Stimulated activated CD4-positive, alpha-beta T cell treated with anti-CD3 and anti-CD28 coated beads, Interleukin-1b, Interleukin-23, amount 100 ng/mL, for 1 hour (primary cell): ENCODE measurements around the gene OSBP2.

ENCODE experiments used
- DNase-seq, 2 donors: peaks; one replicate each; pipeline ENCODE4 v3.0.0-alpha.2; 2020; ENCODE audit warnings: low read depth in 2 of 2

The OSBP2 gene

GRCh38 chr22:30903876-30904460 lies 209.3 kb downstream of the OSBP2 start:
- DNase-seq: no peak

- no peak for DNase-seq
Observed at GRCh38 chr22:30905696-30906341, 211.1 kb downstream of the OSBP2 start.

DNA sequence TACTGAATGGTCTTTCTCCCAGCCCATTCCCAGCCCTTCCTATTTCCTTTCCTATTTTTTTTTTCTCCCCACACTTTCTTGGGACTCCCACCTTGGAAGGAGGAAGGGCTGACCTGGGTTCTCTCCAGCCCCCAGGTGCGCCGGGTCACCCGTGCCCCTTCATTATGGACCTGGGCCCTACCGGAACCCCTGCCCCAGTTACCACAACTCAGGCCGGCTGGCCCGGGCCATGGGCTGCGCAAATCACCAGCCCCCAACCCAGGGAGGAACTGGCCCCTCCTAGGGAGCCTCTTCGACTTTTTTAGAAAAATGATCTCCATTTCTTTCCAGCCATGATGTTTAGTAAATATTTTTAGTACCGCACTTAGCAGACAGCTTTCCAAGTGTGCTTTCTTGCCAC lies 211.7 kb downstream of the OSBP2 start:
- DNase-seq: no peak

- no peak for DNase-seq
Observed at GRCh38 chr22:30906946-30907345, 212.3 kb downstream of the OSBP2 start.

GRCh38 chr22:30908051-30908461 lies 213.4 kb downstream of the OSBP2 start:
- no peak for DNase-seq

- no peak for DNase-seq
Observed at GRCh38 chr22:30909306-30909705, 214.6 kb downstream of the OSBP2 start.

- no peak for DNase-seq
Observed at GRCh38 chr22:30910358-30910757, 215.7 kb downstream of the OSBP2 start.

GRCh38 chr22:30918761-30919160 lies 224.1 kb downstream of the OSBP2 start:
- no peak for DNase-seq

DNA sequence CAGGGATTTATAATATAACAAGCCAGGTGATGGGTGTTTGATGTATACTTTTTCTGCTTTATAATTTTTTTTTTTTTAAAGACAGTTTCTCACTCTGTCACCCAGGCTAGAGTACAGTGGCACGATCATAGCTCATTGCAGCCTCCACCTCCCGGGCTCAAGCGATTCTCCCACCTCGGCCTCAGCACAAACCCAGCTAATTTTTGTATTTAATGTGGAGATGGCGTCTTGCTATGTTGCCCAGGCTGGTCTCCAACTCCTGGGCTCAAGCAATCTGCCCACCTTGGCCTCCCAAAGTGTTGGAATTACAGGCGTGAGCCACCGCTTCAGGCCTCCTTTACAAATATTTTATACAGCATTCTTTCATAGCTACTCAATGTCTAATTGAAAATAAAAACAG lies 225.3 kb downstream of the OSBP2 start:
- DNase-seq: no peak

GRCh38 chr22:30920407-30920806 lies 225.7 kb downstream of the OSBP2 start:
- DNase-seq: peak; percentile 70 to 80

- no peak for DNase-seq
Observed at GRCh38 chr22:30921108-30921507, 226.4 kb downstream of the OSBP2 start.

- peak; percentile 53 to 58 for DNase-seq
Observed at GRCh38 chr22:30922151-30922611, 227.5 kb downstream of the OSBP2 start.

GRCh38 chr22:30923168-30923900 lies 228.7 kb downstream of the OSBP2 start:
- DNase-seq: no peak

- no peak for DNase-seq
Observed at GRCh38 chr22:30925667-30926066, 231.0 kb downstream of the OSBP2 start.

DNA sequence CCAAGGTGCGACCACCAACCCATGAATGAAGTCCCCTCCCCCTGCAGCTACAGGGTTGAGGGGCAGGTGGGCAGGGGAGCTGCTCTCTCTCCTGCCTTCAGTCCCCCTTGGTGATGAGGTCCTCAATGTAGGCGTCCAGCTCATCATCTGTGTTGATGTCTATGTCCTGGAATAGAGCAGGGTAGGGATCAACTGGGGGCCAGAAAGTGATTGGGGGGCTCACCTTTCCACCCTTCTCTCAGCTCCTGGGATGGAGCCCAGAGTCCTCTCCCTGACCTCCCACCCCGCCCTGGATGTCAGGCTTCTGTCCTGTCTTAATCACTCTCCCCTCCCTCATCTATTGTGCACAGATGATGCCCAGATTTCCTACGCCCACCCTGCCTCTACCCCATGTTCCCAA lies 232.0 kb downstream of the OSBP2 start:
- DNase-seq: no peak

- no peak for DNase-seq
Observed at GRCh38 chr22:30927806-30928205, 233.1 kb downstream of the OSBP2 start.

- DNase-seq: no peak
Observed at GRCh38 chr22:30928401-30928800, 233.7 kb downstream of the OSBP2 start.

- DNase-seq: no peak
Observed at GRCh38 chr22:30930228-30930627, 235.6 kb downstream of the OSBP2 start.

GRCh38 chr22:30931541-30932300 lies 237.0 kb downstream of the OSBP2 start:
- DNase-seq: no peak

DNA sequence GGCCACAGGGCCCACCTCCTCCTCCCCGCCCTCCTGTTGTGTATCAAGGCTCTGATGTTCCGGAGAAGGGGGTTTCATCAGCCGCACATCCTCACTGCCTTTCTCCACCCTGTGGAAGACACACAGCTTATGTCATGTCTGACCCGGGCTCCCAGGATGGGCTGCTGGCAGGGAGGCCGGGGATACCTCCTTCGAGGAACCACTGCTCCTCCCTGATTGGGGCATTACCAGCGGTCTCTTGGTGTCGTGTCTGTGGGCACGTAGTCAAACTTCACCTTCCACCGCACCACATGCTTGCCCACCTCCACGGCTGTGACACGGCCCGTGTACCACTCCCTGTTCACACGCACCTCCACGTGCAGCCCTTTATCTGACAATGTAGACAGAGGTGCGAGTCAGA lies 238.0 kb downstream of the OSBP2 start:
- DNase-seq: no peak

DNA sequence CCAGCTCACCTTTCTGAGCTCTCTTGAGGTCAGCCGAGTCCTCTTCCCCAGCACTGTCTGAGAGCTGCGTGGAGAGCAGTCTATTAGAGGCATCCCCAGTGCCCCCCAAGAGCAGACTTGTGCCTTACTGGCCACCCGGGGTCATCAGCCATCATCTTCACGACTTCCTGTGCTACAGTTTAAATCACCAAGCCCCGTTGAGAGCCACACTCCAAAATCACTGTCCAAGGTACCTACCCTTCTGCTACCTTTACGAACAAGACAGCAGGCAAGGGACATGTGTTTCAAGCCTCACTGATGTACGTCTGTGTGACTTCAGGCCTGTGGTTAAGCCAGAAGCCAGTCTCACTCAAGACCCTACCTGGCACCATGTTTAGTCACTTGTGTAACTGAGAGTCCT lies 238.8 kb downstream of the OSBP2 start:
- no peak for DNase-seq

- DNase-seq: no peak
Observed at GRCh38 chr22:30934053-30934452, 239.4 kb downstream of the OSBP2 start.
